Body of pancreas (tissue), 4 donors: ENCODE measurements around the gene HSFX2.

Experiments
- CTCF ChIP-seq, 7 experiments: fragments of 450-650 bp in 4 of 7; fragments of 200-600 bp in 3 of 7; sonication (generic) in 3 of 7; IDR thresholded peaks; one replicate each; pipeline ENCODE4 v1.5.1; 2016 to 2019; ENCODE audit warnings: antibody characterized with exemption in 7 of 7
- POLR2A ChIP-seq, 3 donors: fragments of 450-650 bp; IDR thresholded peaks; one replicate each; pipeline ENCODE4 v1.6.1; 2016; ENCODE audit warnings: antibody characterized with exemption in 3 of 3, mild to moderate bottlenecking in 2 of 3

- TF ChIP-seq CTCF (IDR thresholded peaks at IDR 0.05) (no peak), POLR2A (IDR thresholded peaks at IDR 0.05) (no peak)
These were observed 15.4 kb upstream of the HSFX2 start for GRCh38 chrX:149610511-149610910.
